Mesothelial cell of epicardium (in vitro differentiated cells): ENCODE results near the gene SDHB. TPM values are rescaled to one million over a fixed set of nuclear protein-coding genes. Genes with fewer than 3 reads are reported as not detected.

ENCODE experiments used
- DNase-seq, 2 experiments: peaks; one replicate each; pipeline ENCODE4 v3.0.0; 2021; ENCODE audit warnings: low spot score in 2 of 2; ENCODE audit not compliant: unreplicated experiment in 2 of 2
- H3K27ac Mint-ChIP-seq: 2 replicates; pipeline ENCODE4 v1.8.0; 2021; ENCODE audit warnings: mixed read lengths
- H3K27me3 Mint-ChIP-seq: 2 replicates; pipeline ENCODE4 v1.8.0; 2021; ENCODE audit warnings: low read depth, mixed read lengths
- H3K36me3 Mint-ChIP-seq: 2 replicates; pipeline ENCODE4 v1.8.0; 2021; ENCODE audit warnings: mixed read lengths
- H3K4me1 Mint-ChIP-seq: 2 replicates; pipeline ENCODE4 v1.8.0; 2021; ENCODE audit warnings: mixed read lengths
- H3K4me3 Mint-ChIP-seq: 2 replicates; pipeline ENCODE4 v1.8.0; 2021; ENCODE audit warnings: mild to moderate bottlenecking, moderate library complexity, mixed read lengths
- H3K9me3 Mint-ChIP-seq: 2 replicates; pipeline ENCODE4 v1.8.0; 2021; ENCODE audit warnings: mixed read lengths
- CTCF ChIP-seq: fragments of 200-600 bp; sonication (generic); IDR thresholded peaks from one replicate; pipeline ENCODE4 v1.5.0; 2021; ENCODE audit warnings: antibody characterized with exemption; ENCODE audit not compliant: unreplicated experiment
- total RNA-seq: library from RNA; stranded (reverse); gene quantifications from 3 replicates; pipeline ENCODE4 v1.2.1, GENCODE V29; 2021

The SDHB gene
- total RNA-seq, 1 donor from 2014 or later: 46.5 TPM

GRCh38 chr1:17097787-17098186 lies 44.0 kb upstream of the SDHB start:
- no peak for TF ChIP-seq CTCF
- no peaks in the 10 kb centered on the region for H3K9me3 Mint-ChIP-seq
- H3K36me3 Mint-ChIP-seq: no peaks in the 10 kb centered on the region
- H3K4me3 Mint-ChIP-seq: no peak overlapping the region
- peaks cover 2% of the 10 kb centered on the region for H3K4me1 Mint-ChIP-seq
- no peaks in the 10 kb centered on the region for H3K27me3 Mint-ChIP-seq
- no peak for DNase-seq
- H3K27ac Mint-ChIP-seq: no peak overlapping the region

- Mint-ChIP-seq H3K36me3 (no peaks in the 10 kb centered on the region), H3K4me1 (peaks cover 2% of the 10 kb centered on the region), H3K4me3 (no peak overlapping the region), H3K27ac (no peak overlapping the region), H3K9me3 (peaks cover 3% of the 10 kb centered on the region), H3K27me3 (no peaks in the 10 kb centered on the region)
- no peak for DNase-seq
- TF ChIP-seq CTCF: no peak
These were observed 43.3 kb upstream of the SDHB start for GRCh38 chr1:17097147-17097546.

GRCh38 chr1:17096584-17096983 lies 42.8 kb upstream of the SDHB start:
- Mint-ChIP-seq H3K4me1 (peaks cover 3% of the 10 kb centered on the region), H3K4me3 (no peak overlapping the region)
- TF ChIP-seq CTCF: no peak

GRCh38 chr1:17095141-17095540 lies 41.3 kb upstream of the SDHB start:
- H3K36me3 Mint-ChIP-seq: no peaks in the 10 kb centered on the region
- no peaks in the 10 kb centered on the region for H3K27me3 Mint-ChIP-seq
- DNase-seq: no peak
- TF ChIP-seq CTCF: no peak
- peaks cover 8% of the 10 kb centered on the region for H3K4me1 Mint-ChIP-seq
- H3K27ac Mint-ChIP-seq: no peak overlapping the region
- H3K9me3 Mint-ChIP-seq: peaks cover 4% of the 10 kb centered on the region
- H3K4me3 Mint-ChIP-seq: no peak overlapping the region

More at GRCh38 chr1:17096584-17096983, 42.8 kb upstream of the SDHB start:
- no peaks in the 10 kb centered on the region for H3K27me3 Mint-ChIP-seq
- H3K9me3 Mint-ChIP-seq: peaks cover 4% of the 10 kb centered on the region
- H3K36me3 Mint-ChIP-seq: no peaks in the 10 kb centered on the region
- no peak overlapping the region for H3K27ac Mint-ChIP-seq
- no peak for DNase-seq

- Mint-ChIP-seq H3K36me3 (no peaks in the 10 kb centered on the region), H3K27ac (no peak overlapping the region), H3K4me1 (peaks cover 8% of the 10 kb centered on the region), H3K4me3 (no peak overlapping the region), H3K9me3 (peaks cover 4% of the 10 kb centered on the region), H3K27me3 (no peaks in the 10 kb centered on the region)
- TF ChIP-seq CTCF: no peak
- no peak for DNase-seq
These were observed 40.8 kb upstream of the SDHB start for GRCh38 chr1:17094664-17095063.

- H3K27ac Mint-ChIP-seq: no peak overlapping the region
- no peaks in the 10 kb centered on the region for H3K27me3 Mint-ChIP-seq
- no peak overlapping the region for H3K4me3 Mint-ChIP-seq
- no peak for DNase-seq
- no peaks in the 10 kb centered on the region for H3K36me3 Mint-ChIP-seq
- H3K4me1 Mint-ChIP-seq: peaks cover 8% of the 10 kb centered on the region
- peaks cover 4% of the 10 kb centered on the region for H3K9me3 Mint-ChIP-seq
- no peak for TF ChIP-seq CTCF
These were observed 40.1 kb upstream of the SDHB start for GRCh38 chr1:17093822-17094393.
